ENCODE measurements around the gene PDCD6IP. TPM values are rescaled to one million over a fixed set of nuclear protein-coding genes. Genes with fewer than 3 reads are reported as not detected.

PDCD6IP gene
- total and polyA plus RNA-seq, 2 of the 13 experiments (the other 11 are each of a cell fraction or from before 2014, with no cell fraction given) = 62.5 to 85.6 TPM

DNA sequence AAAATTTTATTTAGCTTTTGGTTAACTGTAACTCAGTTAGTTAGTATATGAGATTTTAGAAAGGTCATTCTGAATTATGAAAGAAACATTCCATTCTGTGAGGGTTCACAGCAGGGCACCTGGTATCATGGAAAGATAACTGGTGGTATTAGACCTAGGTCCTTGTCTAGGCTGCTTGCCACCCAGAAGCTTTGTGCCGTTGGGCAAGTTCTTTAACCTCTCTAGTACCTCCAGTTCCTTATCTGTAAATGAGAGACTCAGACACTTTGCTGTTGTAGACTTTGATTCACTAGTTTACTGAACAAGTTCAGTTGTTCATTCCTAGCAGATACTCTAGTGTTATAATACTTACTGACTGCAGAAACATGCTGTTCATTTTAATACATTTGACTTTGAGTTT lies 25.4 kb downstream of the PDCD6IP start (continued):
- no peak for TF ChIP-seq PRMT3 (CRISPR knock-in tag; IDR thresholded peaks at IDR 0.05; ENCODE audit: borderline replicate concordance, low read depth)
- no peak for TF ChIP-seq SMARCE1 (IDR thresholded peaks at IDR 0.05; ENCODE audit: borderline replicate concordance)
- no peak for TF ChIP-seq MBNL3 (CRISPR knock-in tag; conservative IDR thresholded peaks at IDR 0.05)
- no peak for TF ChIP-seq FOXK2 (IDR thresholded peaks at IDR 0.05)
- TF ChIP-seq ZNF446 (CRISPR knock-in tag; IDR thresholded peaks at IDR 0.05) = no peak
- TF ChIP-seq HOXA3 (CRISPR knock-in tag; IDR thresholded peaks at IDR 0.05) = no peak

DNA sequence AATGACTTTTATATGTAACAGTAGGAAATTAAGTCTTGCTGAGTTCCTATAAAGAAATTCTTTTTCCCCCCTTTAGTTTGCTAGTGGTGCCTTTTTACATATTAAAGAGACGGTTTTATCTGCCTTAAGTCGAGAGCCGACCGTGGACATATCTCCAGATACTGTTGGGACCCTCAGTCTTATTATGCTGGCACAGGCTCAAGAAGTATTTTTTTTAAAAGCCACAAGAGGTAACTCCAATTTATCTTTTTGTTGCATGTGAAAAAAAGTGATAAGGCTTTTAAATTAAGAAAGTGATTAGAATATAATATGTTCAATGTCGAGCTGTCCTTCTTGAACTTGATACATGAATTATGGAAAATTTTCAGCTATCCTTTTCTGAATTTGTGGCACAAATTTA lies 26.7 kb downstream of the PDCD6IP start:
- CTCF ChIA-PET (ENCODE audit: low intra/inter-chr PET ratio, low total read pairs) = no interaction called here
- no peak for FAIRE-seq
- WGBS (ENCODE audit: low lambda C conversion rate) = 99% methylated on average over 5 of the region's 5 CpGs
- no peak for TF ChIP-seq CHD2 (IDR thresholded peaks at IDR 0.05; ENCODE audit: low read depth, low read length)
- TF ChIP-seq ZNF572 (CRISPR knock-in tag; IDR thresholded peaks at IDR 0.05) = no peak
- no peak for TF ChIP-seq PRPF4 (IDR thresholded peaks at IDR 0.05; ENCODE audit: low read depth, low read length, poor library complexity, severe bottlenecking)
- no peak for TF ChIP-seq SMAD3 (CRISPR knock-in tag; IDR thresholded peaks at IDR 0.05)
- no peak for TF ChIP-seq ZNF574 (CRISPR knock-in tag; IDR thresholded peaks at IDR 0.05)
- TF ChIP-seq, protein P1, sequence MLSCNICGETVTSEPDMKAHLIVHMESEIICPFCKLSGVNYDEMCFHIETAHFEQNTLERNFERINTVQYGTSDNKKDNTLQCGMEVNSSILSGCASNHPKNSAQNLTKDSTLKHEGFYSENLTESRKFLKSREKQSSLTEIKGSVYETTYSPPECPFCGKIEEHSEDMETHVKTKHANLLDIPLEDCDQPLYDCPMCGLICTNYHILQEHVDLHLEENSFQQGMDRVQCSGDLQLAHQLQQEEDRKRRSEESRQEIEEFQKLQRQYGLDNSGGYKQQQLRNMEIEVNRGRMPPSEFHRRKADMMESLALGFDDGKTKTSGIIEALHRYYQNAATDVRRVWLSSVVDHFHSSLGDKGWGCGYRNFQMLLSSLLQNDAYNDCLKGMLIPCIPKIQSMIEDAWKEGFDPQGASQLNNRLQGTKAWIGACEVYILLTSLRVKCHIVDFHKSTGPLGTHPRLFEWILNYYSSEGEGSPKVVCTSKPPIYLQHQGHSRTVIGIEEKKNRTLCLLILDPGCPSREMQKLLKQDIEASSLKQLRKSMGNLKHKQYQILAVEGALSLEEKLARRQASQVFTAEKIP (CRISPR knock-in tag; IDR thresholded peaks at IDR 0.05; ENCODE audit: borderline replicate concordance) = no peak
- TF ChIP-seq HNRNPK (IDR thresholded peaks at IDR 0.05; ENCODE audit: low read depth, low read length, poor library complexity, severe bottlenecking) = no peak
- no peak for TF ChIP-seq ZFP36L1 (CRISPR knock-in tag; IDR thresholded peaks at IDR 0.05)
- TF ChIP-seq ZNF362 (CRISPR knock-in tag; IDR thresholded peaks at IDR 0.05; ENCODE audit: borderline replicate concordance) = no peak
- TF ChIP-seq ISX (CRISPR knock-in tag; conservative IDR thresholded peaks at IDR 0.05) = no peak
- TF ChIP-seq SIX4 (CRISPR knock-in tag; IDR thresholded peaks at IDR 0.05) = no peak
- TF ChIP-seq ZNF883 (CRISPR knock-in tag; IDR thresholded peaks at IDR 0.05; ENCODE audit: not compliant biosample characterization) = no peak
- TF ChIP-seq, protein P2, sequence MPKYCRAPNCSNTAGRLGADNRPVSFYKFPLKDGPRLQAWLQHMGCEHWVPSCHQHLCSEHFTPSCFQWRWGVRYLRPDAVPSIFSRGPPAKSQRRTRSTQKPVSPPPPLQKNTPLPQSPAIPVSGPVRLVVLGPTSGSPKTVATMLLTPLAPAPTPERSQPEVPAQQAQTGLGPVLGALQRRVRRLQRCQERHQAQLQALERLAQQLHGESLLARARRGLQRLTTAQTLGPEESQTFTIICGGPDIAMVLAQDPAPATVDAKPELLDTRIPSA (CRISPR knock-in tag; IDR thresholded peaks at IDR 0.05; ENCODE audit: borderline replicate concordance) = no peak
- no peak for TF ChIP-seq NCOA2 (CRISPR knock-in tag; IDR thresholded peaks at IDR 0.05)

More for the DNA sequence above, 26.7 kb downstream of the PDCD6IP start:
- Histone ChIP-seq H3K9me3 (ENCODE audit: low read length) (no peaks in the 10 kb centered on the region), H3K27ac (ENCODE audit: extremely low read length, insufficient read depth, low read length) (no peak overlapping the region), H3K4me2 (ENCODE audit: low read depth, low read length) (no peak overlapping the region), H3K79me2 (ENCODE audit: insufficient read depth, low read length) (peaks cover 2% of the 10 kb centered on the region), H3K9ac (ENCODE audit: insufficient read depth, low read depth, low read length) (no peak overlapping the region), H3K4me1 (ENCODE audit: insufficient read depth, low read length) (no peaks in the 10 kb centered on the region), H3K4me3 (replicated peaks in 1 of 3; ENCODE audit: insufficient read depth in 1 of 3, low read depth in 2 of 3, low read length in 3 of 3) (no peak overlapping the region), H3K27me3 (ENCODE audit: control insufficient read depth in 1 of 2, insufficient read depth in 2 of 2, low read length in 2 of 2) (no peaks in the 10 kb centered on the region), H4K20me1 (ENCODE audit: insufficient read depth, low read length) (no peaks in the 10 kb centered on the region), H2AFZ (ENCODE audit: low read length) (no peak overlapping the region), H3K36me3 (replicated peaks in 1 of 2; ENCODE audit: control insufficient read depth in 1 of 2, insufficient read depth in 2 of 2, low read length in 2 of 2) (peaks cover 8 to 48% of the 10 kb centered on the region in 2 experiments; a peak in 4 of 5 replicates)
- no peak for ATAC-seq
- intact Hi-C loops (cut with micrococcal nuclease; ENCODE audit: unreplicated experiment) (no loop called here), in situ Hi-C loops (cut with HindIII; ENCODE audit: extremely low pct_ligation_motif_present, low pct_unique_long_range_greater_than_20kb) (no loop called here)
- no peak for DNase-seq (ENCODE audit: low spot score)
- POLR2A ChIA-PET = no interaction called here
- no TSS peak for BruUV-seq (replicated peaks)
